Bronchial epithelial cell (primary cell): ENCODE measurements around the gene EFNA5. TPM values are rescaled to one million over a fixed set of nuclear protein-coding genes. Genes with fewer than 3 reads are reported as not detected.

Source experiments
- DNase-seq: peaks from one replicate; pipeline ENCODE4 v3.0.0-alpha.2; 2010; ENCODE audit warnings: low read depth
- FAIRE-seq: peaks from 2 replicates; lab custom pipeline; 2011; peaks lifted over from hg19 to GRCh38; lab: Jason Lieb, UNC
- H3K27me3 ChIP-seq: 2 replicates; pipeline ENCODE4 v1.5.1; 2011; ENCODE audit warnings: low read length; ENCODE audit not compliant: control insufficient read depth, insufficient read depth
- H3K36me3 ChIP-seq: 2 replicates; pipeline ENCODE4 v1.5.1; 2011; ENCODE audit warnings: low read length; ENCODE audit not compliant: control insufficient read depth, insufficient read depth
- H3K4me3 ChIP-seq: 2 replicates; pipeline ENCODE4 v1.5.1; 2011; ENCODE audit warnings: mild to moderate bottlenecking, low read depth, low read length, control low read depth
- total RNA-seq: library from RNA; depleted of rRNA; stranded (reverse); fragments of >200 nt; gene quantifications from 2 replicates; pipeline ENCODE4 v1.2.1, GENCODE V29; 2014
- TF ChIP-seq, protein P1 (sequence below): IDR thresholded peaks from 2 replicates; pipeline ENCODE4 v1.5.1; 2011; ENCODE audit warnings: mild to moderate bottlenecking, moderate library complexity, low read length, control low read depth, inconsistent platforms; ENCODE audit not compliant: insufficient read depth, severe bottlenecking

The EFNA5 gene
- total RNA-seq, 1 donor from 2014 or later = 3.9 TPM

DNA sequence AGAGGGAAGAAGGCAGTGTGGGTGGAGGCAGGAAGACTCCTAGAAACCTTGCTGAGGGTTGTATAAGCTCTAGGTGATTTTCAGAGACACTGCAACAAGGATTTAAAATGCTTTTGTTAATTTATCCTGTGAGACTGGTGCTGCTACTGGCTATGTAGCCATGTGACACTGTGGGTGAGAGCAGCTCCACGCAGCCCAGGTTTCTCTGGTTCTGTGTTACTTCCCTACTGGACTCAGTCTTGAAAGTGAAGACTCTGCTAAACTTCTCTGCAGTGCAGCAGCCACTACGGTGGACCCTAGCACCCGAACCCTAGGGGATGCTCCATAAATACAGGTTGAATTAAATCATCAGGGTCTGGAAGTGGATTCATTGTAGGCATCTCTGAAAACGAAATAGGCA, 25.8 kb upstream of the EFNA5 start:
- Histone ChIP-seq H3K27me3 (no peaks in the 10 kb centered on the region), H3K36me3 (no peaks in the 10 kb centered on the region), H3K4me3 (no peak overlapping the region)
- FAIRE-seq = no peak
- TF ChIP-seq, protein P1, sequence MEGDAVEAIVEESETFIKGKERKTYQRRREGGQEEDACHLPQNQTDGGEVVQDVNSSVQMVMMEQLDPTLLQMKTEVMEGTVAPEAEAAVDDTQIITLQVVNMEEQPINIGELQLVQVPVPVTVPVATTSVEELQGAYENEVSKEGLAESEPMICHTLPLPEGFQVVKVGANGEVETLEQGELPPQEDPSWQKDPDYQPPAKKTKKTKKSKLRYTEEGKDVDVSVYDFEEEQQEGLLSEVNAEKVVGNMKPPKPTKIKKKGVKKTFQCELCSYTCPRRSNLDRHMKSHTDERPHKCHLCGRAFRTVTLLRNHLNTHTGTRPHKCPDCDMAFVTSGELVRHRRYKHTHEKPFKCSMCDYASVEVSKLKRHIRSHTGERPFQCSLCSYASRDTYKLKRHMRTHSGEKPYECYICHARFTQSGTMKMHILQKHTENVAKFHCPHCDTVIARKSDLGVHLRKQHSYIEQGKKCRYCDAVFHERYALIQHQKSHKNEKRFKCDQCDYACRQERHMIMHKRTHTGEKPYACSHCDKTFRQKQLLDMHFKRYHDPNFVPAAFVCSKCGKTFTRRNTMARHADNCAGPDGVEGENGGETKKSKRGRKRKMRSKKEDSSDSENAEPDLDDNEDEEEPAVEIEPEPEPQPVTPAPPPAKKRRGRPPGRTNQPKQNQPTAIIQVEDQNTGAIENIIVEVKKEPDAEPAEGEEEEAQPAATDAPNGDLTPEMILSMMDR = no peak
- no peak for DNase-seq

DNA sequence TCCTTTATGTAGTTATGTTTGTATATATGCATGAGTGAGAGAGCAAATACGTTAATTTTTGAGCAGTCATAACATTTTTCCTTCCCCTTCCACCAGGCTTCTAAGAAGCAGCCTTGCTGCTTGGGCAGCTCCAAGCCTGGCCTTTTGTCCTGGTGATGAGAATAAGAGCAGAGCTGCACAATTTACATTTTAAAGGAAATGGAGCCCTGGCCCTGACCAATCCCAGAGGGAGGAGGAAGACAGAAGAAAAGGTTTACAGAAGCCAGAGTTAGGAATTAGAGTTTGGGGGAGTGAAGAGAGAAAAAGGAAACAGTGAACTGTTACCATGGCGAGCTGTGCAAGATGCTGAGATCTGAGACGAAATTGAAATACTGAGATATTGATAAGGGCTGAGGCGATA, 25.3 kb upstream of the EFNA5 start:
- TF ChIP-seq, protein P1 = no peak
- H3K36me3 ChIP-seq = no peaks in the 10 kb centered on the region
- FAIRE-seq (no peak), DNase-seq (no peak)
- no peak overlapping the region for H3K4me3 ChIP-seq
- no peaks in the 10 kb centered on the region for H3K27me3 ChIP-seq

DNA sequence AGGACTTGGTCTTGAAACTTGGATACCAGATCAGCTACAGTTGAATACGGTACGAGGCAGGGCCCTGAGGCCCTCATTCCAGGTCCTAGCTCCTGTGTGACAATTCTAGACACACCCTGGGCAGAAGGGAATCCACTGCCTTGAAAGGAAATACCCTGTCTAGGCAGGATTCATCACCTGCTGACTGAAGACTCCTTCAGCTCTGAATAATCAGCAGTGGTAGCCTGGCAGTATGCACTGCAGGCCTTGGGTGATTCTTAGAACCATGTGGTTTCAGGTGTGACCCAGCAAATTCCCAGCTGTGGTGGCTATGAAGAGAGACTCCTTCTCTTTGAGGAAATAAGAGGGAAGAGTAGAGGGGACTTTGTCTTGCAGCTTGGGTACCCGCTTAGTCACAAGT, 17.2 kb upstream of the EFNA5 start:
- TF ChIP-seq, protein P1 = no peak
- peak; percentile 51 for DNase-seq

DNA sequence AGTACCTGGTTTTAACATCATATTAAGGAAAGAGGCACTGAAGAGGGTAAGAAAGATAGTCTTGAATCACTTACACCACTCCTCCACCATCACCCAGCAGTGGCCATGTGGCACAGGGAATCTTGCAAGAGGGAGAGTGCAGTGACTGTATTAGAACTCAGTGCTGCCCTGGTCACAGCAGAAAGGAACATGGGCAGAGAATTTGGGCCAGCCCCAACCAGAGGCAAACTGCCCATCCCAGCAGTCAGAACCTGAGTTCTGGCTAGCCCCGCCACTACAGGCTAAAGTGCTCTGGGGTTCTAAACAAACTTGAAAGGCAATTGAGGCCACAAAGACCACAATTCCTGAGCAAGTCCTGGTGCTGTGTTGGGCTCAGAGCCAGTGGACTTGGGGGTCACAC, 16.7 kb upstream of the EFNA5 start:
- DNase-seq (no peak), FAIRE-seq (peak; percentile 89)
- Histone ChIP-seq H3K36me3 (no peaks in the 10 kb centered on the region), H3K4me3 (no peak overlapping the region), H3K27me3 (no peaks in the 10 kb centered on the region)
- TF ChIP-seq, protein P1 = no peak

More for the DNA sequence above, 17.2 kb upstream of the EFNA5 start:
- Histone ChIP-seq H3K27me3 (no peaks in the 10 kb centered on the region), H3K36me3 (no peaks in the 10 kb centered on the region), H3K4me3 (no peak overlapping the region)
- no peak for FAIRE-seq

DNA sequence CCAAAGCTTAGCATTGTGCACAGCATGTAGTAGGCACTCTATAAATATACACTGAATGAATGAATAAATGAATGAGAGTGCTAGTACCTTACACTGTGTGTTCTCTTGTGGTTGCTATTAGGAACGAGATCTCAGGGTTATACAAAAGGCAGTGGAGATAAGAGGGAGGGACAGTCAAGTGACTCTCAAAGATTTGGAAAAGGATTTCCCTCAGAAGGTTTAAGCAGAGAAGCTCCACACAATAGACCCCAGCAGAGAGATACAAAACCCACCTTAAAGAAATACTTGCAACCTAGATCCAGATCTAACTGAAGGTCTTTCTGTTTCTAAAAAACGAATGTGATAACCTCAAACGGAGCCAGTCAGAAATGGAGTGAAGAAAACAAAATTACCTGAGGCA, 11.8 kb upstream of the EFNA5 start:
- TF ChIP-seq, protein P1 = no peak
- FAIRE-seq = no peak
- no peaks in the 10 kb centered on the region for H3K36me3 ChIP-seq
- no peaks in the 10 kb centered on the region for H3K27me3 ChIP-seq
- H3K4me3 ChIP-seq = no peak overlapping the region
- no peak for DNase-seq

DNA sequence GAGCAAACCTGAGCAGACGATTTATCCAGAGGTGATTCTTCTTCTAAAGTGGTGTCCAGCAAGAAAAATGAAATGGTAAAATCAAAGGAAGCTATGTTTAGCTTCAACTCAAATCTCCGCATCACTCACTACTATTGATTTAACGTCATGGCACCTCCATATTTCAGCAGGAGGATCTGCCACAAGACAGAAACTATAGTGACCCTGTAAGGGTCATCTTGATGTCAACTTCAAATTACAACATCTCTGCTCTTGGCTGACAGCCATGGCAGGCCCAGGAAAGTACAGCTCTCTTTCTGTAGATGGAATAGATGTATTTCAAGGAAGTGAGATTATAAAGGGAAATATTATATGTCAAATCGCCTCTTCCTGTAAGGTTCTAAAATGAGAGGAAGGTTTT, 10.1 kb upstream of the EFNA5 start:
- TF ChIP-seq, protein P1 = no peak
- DNase-seq = no peak
- H3K4me3 ChIP-seq = no peak overlapping the region
- no peaks in the 10 kb centered on the region for H3K36me3 ChIP-seq
- no peak for FAIRE-seq
- no peaks in the 10 kb centered on the region for H3K27me3 ChIP-seq
